H1 (cell line): Measurements from ENCODE around the gene IL20RB.

Experiments
- EP300 ChIP-seq, 2 experiments: IDR thresholded peaks; 1 replicate in 1 of 2; 2 replicates in 1 of 2; pipeline ENCODE4 v1.6.1; 2011 to 2012; ENCODE audit warnings: low read depth in 2 of 2, low read length in 2 of 2, mild to moderate bottlenecking in 2 of 2, borderline replicate concordance in 1 of 2, inconsistent platforms in 1 of 2, moderate library complexity in 1 of 2
- JUND ChIP-seq: IDR thresholded peaks from 2 replicates; pipeline ENCODE4 v1.6.1; 2011; ENCODE audit warnings: mild to moderate bottlenecking, improper control_type of control experiment, low read length
- MAFK ChIP-seq: IDR thresholded peaks from 2 replicates; pipeline ENCODE4 v1.6.1; 2012; ENCODE audit warnings: low read depth, mild to moderate bottlenecking, improper control_type of control experiment, low read length
- POLR2A ChIP-seq, 2 experiments: IDR thresholded peaks; 1 replicate in 1 of 2; 2 replicates in 1 of 2; pipeline ENCODE4 v1.6.1; 2011; ENCODE audit warnings: low read depth in 2 of 2, low read length in 2 of 2, mild to moderate bottlenecking in 2 of 2; ENCODE audit errors: control extremely low read depth in 1 of 2
- SRF ChIP-seq: IDR thresholded peaks from 2 replicates; pipeline ENCODE4 v1.6.1; 2011; ENCODE audit warnings: mild to moderate bottlenecking, low read depth, low read length, moderate library complexity
- TF ChIP-seq, protein P1 (sequence below), 3 experiments: IDR thresholded peaks; 1 replicate in 2 of 3; 2 replicates in 1 of 3; pipeline versions ENCODE4 v1.5.1 to v1.6.1; 2011; ENCODE audit warnings: low read length in 3 of 3, mild to moderate bottlenecking in 3 of 3, inconsistent platforms in 2 of 3, low read depth in 1 of 3, moderate library complexity in 1 of 3; ENCODE audit not compliant: insufficient read depth in 1 of 3; ENCODE audit errors: control extremely low read depth in 1 of 3

DNA sequence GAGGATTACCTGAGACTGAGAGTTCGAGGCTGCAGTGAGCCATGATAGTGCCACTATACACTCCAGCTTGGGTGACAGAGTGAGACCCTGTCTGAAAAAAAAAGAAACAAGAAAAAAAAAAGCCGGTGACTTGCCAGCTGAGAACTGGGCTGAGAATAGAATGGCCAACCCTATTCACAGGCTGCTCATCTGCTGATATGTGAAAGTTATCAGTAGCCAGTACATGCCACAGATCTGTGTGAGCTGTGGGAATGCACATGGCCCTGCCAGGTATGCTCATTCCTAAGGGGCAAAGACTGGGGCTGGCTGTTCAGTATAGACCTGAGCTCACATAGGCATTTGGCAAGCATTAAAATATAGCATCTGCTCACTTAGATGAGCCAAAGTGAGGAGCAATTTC is 30.9 kb downstream of the IL20RB start:
- no peak for TF ChIP-seq POLR2A (IDR thresholded peaks at IDR 0.05; ENCODE audit: control extremely low read depth in 1 of 2, low read depth in 2 of 2, low read length in 2 of 2)
- TF ChIP-seq EP300 (IDR thresholded peaks at IDR 0.05; ENCODE audit: borderline replicate concordance in 1 of 2, low read depth in 2 of 2, low read length in 2 of 2) = no peak
- no peak for TF ChIP-seq SRF
- TF ChIP-seq, protein P1, sequence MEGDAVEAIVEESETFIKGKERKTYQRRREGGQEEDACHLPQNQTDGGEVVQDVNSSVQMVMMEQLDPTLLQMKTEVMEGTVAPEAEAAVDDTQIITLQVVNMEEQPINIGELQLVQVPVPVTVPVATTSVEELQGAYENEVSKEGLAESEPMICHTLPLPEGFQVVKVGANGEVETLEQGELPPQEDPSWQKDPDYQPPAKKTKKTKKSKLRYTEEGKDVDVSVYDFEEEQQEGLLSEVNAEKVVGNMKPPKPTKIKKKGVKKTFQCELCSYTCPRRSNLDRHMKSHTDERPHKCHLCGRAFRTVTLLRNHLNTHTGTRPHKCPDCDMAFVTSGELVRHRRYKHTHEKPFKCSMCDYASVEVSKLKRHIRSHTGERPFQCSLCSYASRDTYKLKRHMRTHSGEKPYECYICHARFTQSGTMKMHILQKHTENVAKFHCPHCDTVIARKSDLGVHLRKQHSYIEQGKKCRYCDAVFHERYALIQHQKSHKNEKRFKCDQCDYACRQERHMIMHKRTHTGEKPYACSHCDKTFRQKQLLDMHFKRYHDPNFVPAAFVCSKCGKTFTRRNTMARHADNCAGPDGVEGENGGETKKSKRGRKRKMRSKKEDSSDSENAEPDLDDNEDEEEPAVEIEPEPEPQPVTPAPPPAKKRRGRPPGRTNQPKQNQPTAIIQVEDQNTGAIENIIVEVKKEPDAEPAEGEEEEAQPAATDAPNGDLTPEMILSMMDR (IDR thresholded peaks at IDR 0.05; ENCODE audit: control extremely low read depth in 1 of 3, insufficient read depth in 1 of 3, low read depth in 1 of 3, low read length in 3 of 3) = no peak
- TF ChIP-seq JUND = no peak
- no peak for TF ChIP-seq MAFK
